Coronary artery (tissue), 2 donors: ENCODE results near the gene C4BPB.
"Not testable (repeated sequence)": the region's sequence is repeated elsewhere in the genome, so short reads cannot be mapped to it uniquely, and the experiment has no call there.

ENCODE experiments used
- DNase-seq: peaks from one replicate; pipeline ENCODE4 v3.0.0-alpha.2; 2017; ENCODE audit warnings: low spot score
- H3K27ac ChIP-seq, 2 donors: fragments of 200-600 bp; sonication (generic); one replicate each; pipeline ENCODE4 v1.5.1; 2016 to 2019
- H3K4me3 ChIP-seq: fragments of 200-600 bp; sonication (generic); 2 replicates; pipeline ENCODE4 v1.5.1; 2016; ENCODE audit warnings: mild to moderate bottlenecking, moderate library complexity
- TF ChIP-seq, protein P1 (sequence below): fragments of 200-600 bp; sonication (generic); IDR thresholded peaks from one replicate; pipeline ENCODE4 v1.5.1; 2019; ENCODE audit warnings: antibody characterized with exemption

Gene C4BPB

DNA sequence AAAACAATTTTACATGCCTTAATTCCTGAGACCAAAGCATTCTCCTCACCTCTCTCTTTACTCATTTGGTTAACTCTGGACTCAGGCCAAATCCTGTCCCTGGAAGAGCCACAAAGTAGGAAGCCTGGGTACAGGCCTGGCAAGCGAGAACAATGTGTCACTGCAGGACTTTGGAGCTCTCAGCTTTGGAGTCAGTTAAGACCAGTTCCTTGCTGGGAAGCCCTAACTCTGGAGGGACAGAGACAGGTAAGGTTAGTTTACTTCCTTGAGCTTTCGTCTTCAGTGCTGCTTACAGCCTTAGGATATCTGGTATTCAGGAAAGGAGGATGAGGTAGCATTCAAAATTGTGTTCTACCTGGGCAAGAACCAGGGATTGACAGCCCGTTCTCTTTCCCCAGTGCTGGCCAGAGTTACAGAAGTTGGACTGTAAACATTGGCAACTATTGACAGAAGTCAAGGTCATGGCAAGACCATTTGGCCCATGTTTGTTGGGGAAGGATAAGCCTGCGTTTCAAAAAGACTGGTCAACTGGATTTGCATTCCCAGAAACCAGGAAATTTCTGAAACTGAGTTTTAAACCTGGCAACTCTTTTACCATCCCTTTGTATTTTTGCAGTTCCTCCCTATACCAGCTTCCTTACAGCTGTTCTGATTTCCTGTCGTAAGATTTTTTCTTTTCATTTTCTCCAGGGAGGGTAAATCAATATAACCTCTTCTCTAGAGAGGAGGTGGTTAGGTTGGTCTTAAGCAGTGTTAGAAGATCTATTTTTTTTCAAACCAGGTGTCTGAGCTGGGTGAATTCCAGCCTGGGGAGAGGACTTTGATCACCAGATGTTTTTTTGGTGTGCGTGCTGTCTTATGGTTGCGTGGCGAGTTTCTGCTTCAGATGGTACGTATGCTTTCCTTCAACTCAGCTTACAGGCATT is at the start of gene C4BPB:
C4BPB (plus strand) TSS at position 160 of the 926 bp plus-strand sequence; CDS start at position 832, 672 bp downstream.
- TF ChIP-seq, protein P1, sequence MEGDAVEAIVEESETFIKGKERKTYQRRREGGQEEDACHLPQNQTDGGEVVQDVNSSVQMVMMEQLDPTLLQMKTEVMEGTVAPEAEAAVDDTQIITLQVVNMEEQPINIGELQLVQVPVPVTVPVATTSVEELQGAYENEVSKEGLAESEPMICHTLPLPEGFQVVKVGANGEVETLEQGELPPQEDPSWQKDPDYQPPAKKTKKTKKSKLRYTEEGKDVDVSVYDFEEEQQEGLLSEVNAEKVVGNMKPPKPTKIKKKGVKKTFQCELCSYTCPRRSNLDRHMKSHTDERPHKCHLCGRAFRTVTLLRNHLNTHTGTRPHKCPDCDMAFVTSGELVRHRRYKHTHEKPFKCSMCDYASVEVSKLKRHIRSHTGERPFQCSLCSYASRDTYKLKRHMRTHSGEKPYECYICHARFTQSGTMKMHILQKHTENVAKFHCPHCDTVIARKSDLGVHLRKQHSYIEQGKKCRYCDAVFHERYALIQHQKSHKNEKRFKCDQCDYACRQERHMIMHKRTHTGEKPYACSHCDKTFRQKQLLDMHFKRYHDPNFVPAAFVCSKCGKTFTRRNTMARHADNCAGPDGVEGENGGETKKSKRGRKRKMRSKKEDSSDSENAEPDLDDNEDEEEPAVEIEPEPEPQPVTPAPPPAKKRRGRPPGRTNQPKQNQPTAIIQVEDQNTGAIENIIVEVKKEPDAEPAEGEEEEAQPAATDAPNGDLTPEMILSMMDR: no peak
- DNase-seq: no peak
- Histone ChIP-seq H3K4me3 (no peak within 1 kb of the TSS), H3K27ac (no peak within 1 kb of the TSS)

DNA sequence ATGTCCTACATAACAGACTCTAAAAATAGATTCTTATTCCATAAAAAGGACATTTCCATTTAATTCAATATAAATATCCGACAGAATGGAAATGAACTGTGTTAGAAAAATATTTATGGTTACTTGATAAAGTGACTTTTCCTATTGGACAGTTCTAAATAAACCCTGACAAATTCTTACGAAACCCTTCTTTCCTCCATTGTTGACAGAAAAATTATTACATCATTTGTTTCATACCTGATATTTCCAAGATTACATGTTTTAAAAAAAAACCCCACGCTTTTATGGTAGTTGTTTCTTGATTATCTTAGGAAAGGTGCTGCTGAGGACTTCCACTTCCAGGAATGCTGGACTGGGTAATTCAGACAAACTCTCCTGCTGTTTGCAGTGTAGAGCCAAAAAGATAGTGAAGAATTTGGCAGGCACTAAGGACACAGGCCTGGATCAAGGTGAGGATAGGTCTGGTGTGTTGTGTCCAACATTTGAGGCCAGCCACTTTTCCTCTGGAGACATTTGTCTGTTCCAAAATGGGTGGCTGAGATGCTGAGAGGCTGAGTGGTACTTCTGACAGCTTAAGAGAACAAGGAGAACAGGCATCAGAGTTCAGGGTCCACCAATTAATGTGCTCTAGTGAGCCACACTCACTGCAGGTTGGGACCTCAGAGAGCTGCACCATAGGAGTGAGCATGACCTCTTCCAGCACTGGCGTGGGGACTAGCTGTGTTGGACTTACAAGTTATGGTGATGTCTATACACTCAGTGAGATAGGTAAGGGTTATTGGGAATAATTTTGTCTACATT is 49.1 kb upstream of the C4BPB start:
- TF ChIP-seq, protein P1: no peak
- Histone ChIP-seq H3K4me3 (no peak overlapping the region), H3K27ac (no peak overlapping the region)
- DNase-seq: no peak

DNA sequence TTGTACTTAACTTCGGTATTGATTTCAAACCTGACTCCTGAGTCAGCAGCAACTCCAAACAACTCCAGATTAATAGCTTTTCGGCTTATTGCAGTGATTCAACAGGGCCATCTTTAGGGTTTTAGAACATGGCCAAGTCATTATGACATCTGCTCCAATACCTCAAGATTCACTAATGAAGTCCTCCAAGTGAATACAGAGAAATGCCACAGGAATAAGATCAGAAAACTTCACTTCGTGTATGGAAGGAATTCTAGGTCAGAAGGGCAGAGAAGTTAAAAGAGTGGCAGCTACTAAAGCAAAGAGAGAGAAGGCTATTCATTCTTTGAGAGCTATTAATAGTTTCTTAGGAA is 48.5 kb upstream of the C4BPB start:
- TF ChIP-seq, protein P1: no peak
- Histone ChIP-seq H3K27ac (no peak overlapping the region), H3K4me3 (no peak overlapping the region)
- no peak for DNase-seq

GRCh38 chr1:207041397-207041796 is 47.3 kb upstream of the C4BPB start:
- H3K27ac ChIP-seq, H3K4me3 ChIP-seq, DNase-seq: not testable (repeated sequence)

DNA sequence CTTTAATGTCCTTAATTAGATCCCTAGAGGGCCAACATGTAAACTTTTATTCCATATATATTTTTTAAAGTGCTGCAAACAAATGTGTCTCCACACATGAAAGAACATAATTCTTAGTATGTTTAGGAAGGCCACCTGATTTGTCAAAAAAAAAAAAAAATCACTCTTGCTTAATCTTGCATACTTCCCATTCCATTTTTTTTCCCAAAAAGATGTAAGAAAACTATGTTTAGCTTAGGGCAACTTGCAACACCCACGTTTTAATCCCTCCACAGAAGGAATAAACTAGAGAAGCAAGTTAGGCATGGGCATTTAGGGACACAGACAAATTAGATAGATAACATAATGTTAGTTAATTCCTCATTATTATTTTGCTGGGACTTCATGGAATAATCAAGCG is 43.2 kb upstream of the C4BPB start:
- Histone ChIP-seq H3K27ac (no peak overlapping the region), H3K4me3 (no peak overlapping the region)
- DNase-seq: no peak
- TF ChIP-seq, protein P1: no peak

GRCh38 chr1:207047505-207047904 is 41.2 kb upstream of the C4BPB start:
- TF ChIP-seq, protein P1: no peak
- Histone ChIP-seq H3K27ac (no peak overlapping the region), H3K4me3 (no peak overlapping the region)
- no peak for DNase-seq

GRCh38 chr1:207048041-207048440 is 40.6 kb upstream of the C4BPB start:
- TF ChIP-seq, protein P1: no peak
- Histone ChIP-seq H3K27ac (no peak overlapping the region), H3K4me3 (no peak overlapping the region)

More at GRCh38 chr1:207048041-207048440, 40.6 kb upstream of the C4BPB start:
- no peak for DNase-seq
